Measurements from ENCODE around the gene HOPX. TPM values are rescaled to one million over a fixed set of nuclear protein-coding genes. Genes with fewer than 3 reads are reported as not detected.
A peak's percentile ranks its signal among the peaks of the same experiment; 100 is the strongest.

HOPX gene
- total RNA-seq, 1 donor from 2014 or later, result 42.1 TPM

DNA sequence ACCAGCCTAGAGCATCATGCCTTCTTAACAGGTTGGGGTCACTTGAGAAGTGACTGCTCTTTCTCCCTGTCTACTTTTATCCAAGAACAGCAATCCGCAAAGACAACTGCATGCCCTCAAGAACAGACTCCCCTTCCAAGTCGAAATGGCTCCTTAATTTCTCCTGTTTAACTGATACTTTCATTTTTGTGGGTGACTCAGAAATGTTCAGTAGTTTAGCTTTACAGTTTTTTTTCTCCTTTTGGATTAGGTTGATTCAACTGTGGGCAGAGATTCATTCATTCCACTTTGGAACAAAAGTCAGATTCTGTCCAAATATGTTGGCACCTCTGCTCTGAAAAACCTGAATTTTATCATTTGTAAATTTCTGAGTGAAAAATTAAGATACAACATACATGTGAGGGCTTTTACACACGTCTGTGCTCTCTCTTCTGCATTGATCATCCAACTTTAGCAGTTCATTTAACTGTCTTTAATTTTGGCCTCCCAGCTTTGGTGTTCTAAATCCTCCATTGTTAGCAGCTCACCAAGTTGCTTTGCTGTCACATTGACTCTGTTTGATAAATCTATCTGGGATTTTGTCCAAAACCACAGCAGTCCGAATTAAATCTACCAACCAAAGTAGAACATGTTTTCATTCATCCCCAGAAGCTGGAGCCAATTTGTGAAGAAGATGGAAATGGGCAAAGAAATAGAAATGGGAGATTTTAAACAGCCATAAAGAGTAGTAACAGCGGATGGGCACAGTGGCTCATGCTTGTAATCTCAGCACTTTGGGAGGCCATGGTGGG, 50.0 kb downstream of the HOPX start:
- Mint-ChIP-seq H3K4me3 (no peak overlapping the region), H3K36me3 (no peaks in the 10 kb centered on the region), H3K27ac (no peak overlapping the region), H3K27me3 (no peaks in the 10 kb centered on the region), H3K9me3 (peaks cover 3% of the 10 kb centered on the region), H3K4me1 (ENCODE audit: unreplicated experiment) (no peaks in the 10 kb centered on the region)
- DNase-seq (ENCODE audit: extremely low spot score, unreplicated experiment), result no peak
- TF ChIP-seq, protein P1, sequence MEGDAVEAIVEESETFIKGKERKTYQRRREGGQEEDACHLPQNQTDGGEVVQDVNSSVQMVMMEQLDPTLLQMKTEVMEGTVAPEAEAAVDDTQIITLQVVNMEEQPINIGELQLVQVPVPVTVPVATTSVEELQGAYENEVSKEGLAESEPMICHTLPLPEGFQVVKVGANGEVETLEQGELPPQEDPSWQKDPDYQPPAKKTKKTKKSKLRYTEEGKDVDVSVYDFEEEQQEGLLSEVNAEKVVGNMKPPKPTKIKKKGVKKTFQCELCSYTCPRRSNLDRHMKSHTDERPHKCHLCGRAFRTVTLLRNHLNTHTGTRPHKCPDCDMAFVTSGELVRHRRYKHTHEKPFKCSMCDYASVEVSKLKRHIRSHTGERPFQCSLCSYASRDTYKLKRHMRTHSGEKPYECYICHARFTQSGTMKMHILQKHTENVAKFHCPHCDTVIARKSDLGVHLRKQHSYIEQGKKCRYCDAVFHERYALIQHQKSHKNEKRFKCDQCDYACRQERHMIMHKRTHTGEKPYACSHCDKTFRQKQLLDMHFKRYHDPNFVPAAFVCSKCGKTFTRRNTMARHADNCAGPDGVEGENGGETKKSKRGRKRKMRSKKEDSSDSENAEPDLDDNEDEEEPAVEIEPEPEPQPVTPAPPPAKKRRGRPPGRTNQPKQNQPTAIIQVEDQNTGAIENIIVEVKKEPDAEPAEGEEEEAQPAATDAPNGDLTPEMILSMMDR (conservative IDR thresholded peaks at IDR 0.05), result no peak

DNA sequence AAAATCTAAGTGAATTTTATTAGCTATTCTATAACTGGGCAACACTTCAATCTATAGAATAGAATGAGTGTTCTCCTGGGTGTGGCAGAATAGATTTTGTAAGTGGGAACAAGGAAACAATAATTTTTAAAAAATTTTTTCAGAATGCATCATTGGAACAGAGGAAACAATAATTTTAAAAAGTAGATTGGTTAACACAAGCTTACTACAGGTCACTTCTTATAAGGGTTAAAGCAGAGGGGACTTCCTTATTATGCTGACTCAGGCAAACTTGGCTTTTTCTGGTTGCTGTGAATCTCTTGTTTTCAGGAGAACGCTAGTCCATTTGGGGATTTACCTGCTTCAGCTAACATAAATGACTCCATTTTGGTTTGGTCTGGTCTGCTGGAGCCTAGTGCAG, 52.5 kb downstream of the HOPX start:
- TF ChIP-seq, protein P1 (conservative IDR thresholded peaks at IDR 0.05), result no peak
- Mint-ChIP-seq H3K4me1 (ENCODE audit: unreplicated experiment) (no peaks in the 10 kb centered on the region), H3K36me3 (no peaks in the 10 kb centered on the region), H3K9me3 (peaks cover 14% of the 10 kb centered on the region), H3K27ac (peak overlapping the region; percentile 77), H3K4me3 (no peak overlapping the region), H3K27me3 (no peaks in the 10 kb centered on the region)
- DNase-seq (ENCODE audit: extremely low spot score, unreplicated experiment), result no peak

DNA sequence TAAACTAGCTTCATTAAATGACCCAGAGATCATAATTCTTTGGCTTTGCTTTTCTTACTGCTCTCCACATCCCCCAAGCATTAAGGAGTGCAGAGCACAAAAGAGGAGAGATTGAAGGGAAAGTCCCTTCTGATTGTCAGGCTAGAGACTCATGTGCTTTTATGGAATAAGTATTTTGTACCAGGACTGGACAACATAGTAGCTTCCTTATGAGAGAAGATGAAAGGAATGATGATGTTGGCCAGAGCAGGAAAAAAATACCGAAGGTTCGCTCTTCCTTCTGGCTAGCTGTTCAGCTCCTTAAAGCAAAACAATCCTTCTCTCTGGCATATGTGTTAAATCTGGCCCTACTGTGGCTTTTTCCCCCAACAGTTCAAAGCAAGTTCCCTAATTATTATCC, 53.1 kb downstream of the HOPX start:
- peak overlapping the region; percentile 77 for H3K27ac Mint-ChIP-seq
- no peaks in the 10 kb centered on the region for H3K27me3 Mint-ChIP-seq
- no peak for DNase-seq (ENCODE audit: extremely low spot score, unreplicated experiment)
- no peak overlapping the region for H3K4me3 Mint-ChIP-seq
- peaks cover 15% of the 10 kb centered on the region for H3K9me3 Mint-ChIP-seq
- H3K4me1 Mint-ChIP-seq (ENCODE audit: unreplicated experiment), result no peaks in the 10 kb centered on the region
- TF ChIP-seq, protein P1 (conservative IDR thresholded peaks at IDR 0.05), result no peak
- no peaks in the 10 kb centered on the region for H3K36me3 Mint-ChIP-seq

DNA sequence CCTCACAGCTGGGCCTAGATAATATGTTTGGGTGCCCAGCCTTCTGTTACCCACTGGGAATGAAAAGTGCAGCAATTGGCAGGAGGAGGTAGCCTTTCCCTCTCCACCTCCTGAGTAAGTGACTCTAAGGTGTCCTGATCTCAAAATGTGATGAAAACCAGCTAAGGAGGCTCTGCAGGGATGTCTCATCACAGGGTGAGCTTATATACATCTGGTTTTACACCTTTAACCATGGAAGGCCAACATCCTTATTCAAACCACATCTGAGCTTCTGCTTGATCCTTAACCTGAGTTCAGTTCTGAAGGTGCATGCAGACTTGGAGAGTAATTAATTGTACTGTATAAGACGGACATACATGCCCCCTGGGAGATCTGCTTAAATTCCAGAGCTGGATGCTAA, 53.7 kb downstream of the HOPX start:
- H3K27ac Mint-ChIP-seq, result no peak overlapping the region
- TF ChIP-seq, protein P1 (conservative IDR thresholded peaks at IDR 0.05), result no peak
- no peak for DNase-seq (ENCODE audit: extremely low spot score, unreplicated experiment)
- H3K36me3 Mint-ChIP-seq, result no peaks in the 10 kb centered on the region
- no peak overlapping the region for H3K4me3 Mint-ChIP-seq
- no peaks in the 10 kb centered on the region for H3K4me1 Mint-ChIP-seq (ENCODE audit: unreplicated experiment)
- no peaks in the 10 kb centered on the region for H3K27me3 Mint-ChIP-seq
- H3K9me3 Mint-ChIP-seq, result peaks cover 15% of the 10 kb centered on the region

DNA sequence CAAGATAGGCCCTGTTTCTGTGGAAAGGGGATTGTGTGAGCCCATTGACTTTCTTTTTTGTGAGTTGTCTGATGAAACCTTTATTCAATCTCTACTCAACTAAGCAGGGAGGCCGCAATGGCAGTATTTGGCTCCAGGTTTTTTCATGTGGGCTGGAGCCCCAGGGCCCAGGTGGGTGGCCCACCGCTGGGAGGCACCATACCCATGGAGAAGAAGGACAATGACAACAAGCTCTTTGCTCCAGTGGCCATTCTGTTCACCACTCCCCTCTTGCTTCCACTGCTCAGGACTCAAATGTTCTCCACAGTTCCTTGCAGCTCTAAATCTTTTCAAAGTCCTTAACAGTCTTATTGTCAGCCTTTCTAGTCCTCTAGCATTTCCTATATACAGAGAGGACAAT, 54.1 kb downstream of the HOPX start:
- Mint-ChIP-seq H3K27ac (no peak overlapping the region), H3K4me1 (ENCODE audit: unreplicated experiment) (no peaks in the 10 kb centered on the region), H3K9me3 (peaks cover 15% of the 10 kb centered on the region), H3K4me3 (no peak overlapping the region), H3K27me3 (no peaks in the 10 kb centered on the region), H3K36me3 (no peaks in the 10 kb centered on the region)
- TF ChIP-seq, protein P1 (conservative IDR thresholded peaks at IDR 0.05), result no peak
- no peak for DNase-seq (ENCODE audit: extremely low spot score, unreplicated experiment)

All from type B pancreatic cell (in vitro differentiated cells).